HG03097 (cell line): Measurements from ENCODE around the gene SLC10A3.
"Not testable (repeated sequence)": the region's sequence is repeated elsewhere in the genome, so short reads cannot be mapped to it uniquely, and the experiment has no call there.

Experiments
- ATAC-seq: cut with Tn5 transposase; IDR thresholded peaks from one replicate; pipeline ENCODE4 v1.9.1; 2021; ENCODE audit not compliant: unreplicated experiment, low FRiP score

The SLC10A3 gene

DNA sequence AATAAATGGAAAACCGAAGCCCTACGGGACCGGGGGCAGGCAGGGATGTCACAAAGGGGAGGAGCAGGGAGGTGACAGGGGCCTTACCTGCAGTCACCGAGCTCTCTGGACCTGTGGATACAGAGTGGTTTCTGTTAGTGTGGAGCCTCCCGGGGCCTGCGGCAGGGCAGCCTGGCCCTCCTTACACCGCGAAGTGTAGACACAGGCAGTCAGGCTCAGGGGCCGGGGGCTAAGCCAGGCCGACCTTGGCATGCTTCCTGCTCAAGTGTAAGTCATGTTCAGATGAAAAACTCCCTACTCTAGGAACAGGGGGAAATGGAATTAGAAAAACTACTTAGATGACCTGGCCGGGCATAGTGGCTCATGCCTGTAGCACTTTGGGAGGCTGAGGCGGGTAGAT lies 21.3 kb upstream of the SLC10A3 start:
- ATAC-seq: no peak

- ATAC-seq: no peak
These were observed 19.0 kb upstream of the SLC10A3 start for GRCh38 chrX:154509455-154509854.

DNA sequence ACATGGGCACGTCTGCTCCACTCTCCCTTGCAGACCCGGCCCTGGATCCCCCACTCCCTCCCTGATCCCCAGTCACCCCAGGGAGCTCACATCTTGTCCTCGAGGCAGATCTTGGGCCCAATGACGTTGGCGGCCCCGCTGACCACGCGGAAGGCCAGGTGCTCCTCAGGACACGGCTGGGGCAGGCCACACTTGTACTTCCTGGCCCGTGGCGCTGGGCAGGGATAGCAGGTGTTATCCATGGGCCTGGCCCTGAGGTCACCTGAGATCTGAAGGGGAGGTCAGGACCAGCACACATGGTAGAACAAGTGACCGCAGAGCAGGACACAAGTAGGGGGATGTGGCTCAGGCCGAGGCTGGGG lies 17.9 kb upstream of the SLC10A3 start:
- ATAC-seq: no peak

DNA sequence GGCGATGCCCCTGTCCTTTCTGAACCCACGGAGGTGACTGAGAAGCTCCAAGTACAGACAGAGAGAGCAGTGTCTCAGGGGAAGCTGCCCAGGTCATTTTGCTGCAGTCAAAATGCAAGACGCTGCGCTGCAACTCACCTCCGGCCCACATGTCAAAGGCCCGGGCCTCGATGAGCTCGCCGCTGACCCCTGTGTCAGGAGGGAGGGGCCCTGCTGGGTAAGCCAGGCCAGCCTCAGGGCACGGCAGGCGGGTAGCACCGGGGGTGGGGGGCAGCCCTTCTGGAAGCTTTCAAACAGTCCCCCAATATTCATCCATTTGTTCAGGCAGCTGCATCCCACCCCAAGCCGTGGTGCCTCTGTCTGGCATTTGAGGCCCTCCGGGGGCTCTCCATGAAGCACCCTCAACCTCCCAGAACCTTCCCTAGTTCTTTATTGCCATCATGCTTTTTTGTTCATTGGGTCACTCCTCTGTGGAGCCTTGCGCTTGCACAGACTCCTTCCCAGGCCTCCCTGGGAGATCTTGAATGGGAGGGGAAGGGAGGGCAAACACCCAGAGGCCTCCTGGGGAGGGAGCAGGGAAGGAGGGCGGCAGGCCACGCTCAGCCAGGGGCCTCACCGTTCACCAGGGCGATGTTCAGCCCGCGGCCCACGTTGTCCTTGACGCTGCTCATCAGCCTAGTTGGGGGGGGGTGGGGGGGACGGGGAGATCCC lies 17.4 kb upstream of the SLC10A3 start:
- no peak for ATAC-seq

DNA sequence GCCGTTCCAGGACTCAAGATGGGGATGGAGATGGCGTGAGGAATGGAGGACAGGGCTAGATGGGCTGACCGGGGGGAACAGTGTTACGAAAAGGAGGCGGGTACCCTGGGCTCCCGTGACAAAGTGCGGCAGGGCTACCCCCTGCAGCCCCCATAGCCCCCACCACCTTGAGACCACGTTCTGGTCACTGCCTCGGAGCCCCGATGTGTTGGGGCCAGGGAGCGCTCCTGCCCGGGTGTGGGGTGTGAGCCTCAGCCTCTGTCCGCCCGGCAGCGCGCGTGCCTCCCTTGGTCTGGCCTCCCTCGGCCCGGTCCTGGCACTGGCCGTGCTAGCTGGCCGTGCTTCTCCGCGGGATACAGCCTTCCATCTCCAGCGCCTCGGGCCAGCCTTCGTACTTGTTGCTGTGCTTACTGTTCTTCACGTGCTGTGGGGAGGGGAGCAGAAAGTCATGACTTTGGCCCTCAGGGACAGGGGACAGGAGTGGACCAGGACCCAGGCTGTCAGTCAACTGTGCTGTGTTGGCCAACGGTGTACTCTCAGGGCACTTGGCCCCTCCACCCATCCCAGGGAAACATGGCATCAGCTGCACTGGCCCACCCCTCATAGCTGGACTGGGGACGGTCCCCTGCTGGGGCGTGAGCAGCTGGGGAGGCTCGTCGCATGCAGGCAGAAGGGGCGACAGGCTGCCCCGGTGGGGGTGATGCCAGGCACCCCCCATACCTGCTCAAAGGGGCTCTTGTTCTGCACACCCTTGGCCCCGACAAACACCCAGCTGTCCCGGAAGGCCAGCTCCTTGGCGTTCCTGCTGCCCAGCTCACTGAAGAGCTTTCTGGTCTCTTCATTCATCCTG lies 16.3 kb upstream of the SLC10A3 start:
- ATAC-seq: no peak

- ATAC-seq: no peak
These were observed 15.3 kb upstream of the SLC10A3 start for GRCh38 chrX:154505734-154506133.

- no peak for ATAC-seq
These were observed 12.6 kb upstream of the SLC10A3 start for GRCh38 chrX:154502989-154503388.

DNA sequence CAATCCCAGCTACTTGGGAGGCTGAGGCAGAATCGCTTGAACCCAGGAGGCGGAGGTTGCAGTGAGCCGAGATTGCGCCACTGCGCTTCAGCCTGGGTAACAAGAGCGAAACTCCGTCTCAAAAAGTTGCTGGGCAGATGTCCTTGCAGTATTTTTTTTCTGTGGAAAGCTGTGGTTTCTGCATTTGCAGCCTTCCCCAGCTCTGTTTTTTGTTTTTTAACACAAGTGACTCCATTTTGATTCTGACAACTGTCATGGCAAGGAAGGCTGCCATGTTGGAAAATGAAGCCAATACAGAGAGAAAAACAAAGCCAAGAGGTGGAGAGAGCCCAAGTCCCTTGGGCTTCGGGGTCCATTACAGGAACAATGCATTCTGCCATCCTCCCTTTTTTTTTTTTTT lies 11.7 kb upstream of the SLC10A3 start:
- no peak for ATAC-seq

DNA sequence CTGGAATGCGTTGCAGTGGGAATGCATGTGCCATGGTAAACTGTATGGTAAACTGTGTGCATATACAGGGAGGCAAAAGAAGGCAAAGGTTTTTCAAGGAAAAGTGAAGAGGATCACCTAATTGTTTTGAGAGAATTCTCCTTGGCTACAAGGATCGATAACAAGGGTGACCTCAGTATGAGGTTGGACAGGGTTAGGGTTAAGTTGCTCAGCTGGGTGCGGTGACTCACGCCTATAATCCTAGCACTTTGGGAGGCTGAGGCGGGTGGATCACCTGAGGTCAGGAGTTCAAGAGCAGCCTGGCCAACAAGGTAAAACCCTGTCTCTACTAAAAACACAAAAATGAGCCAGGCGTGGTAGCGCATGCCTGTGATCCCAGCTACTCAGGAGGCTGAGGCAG lies 11.0 kb upstream of the SLC10A3 start:
- ATAC-seq: not testable (repeated sequence)

- not testable (repeated sequence) for ATAC-seq
These were observed 6.2 kb upstream of the SLC10A3 start for GRCh38 chrX:154496591-154497137.

GRCh38 chrX:154495472-154495922 lies 5.1 kb upstream of the SLC10A3 start:
- no peak for ATAC-seq

- no peak for ATAC-seq
These were observed 4.3 kb upstream of the SLC10A3 start for GRCh38 chrX:154494715-154495114.

DNA sequence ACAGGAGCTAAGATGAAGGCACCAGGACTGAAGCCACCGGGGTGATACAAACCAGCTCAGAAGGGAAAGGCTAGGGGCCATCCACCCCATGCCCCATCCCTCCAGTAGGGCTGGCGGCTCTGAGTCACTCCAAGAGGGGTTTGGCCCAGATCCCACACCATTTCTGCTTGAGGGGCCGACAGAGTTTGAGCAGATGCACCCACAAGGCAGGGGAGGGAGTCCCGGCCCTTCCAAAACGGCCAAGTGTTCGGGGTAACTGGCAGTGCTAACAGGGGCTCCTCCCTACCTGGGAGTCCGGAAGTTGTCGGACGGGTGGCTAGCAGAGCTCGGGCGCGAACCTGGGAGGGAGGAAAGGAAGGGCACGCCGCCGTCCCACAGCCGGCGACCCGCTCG lies 412 bp downstream of the SLC10A3 start:
- ATAC-seq: no peak

- ATAC-seq: no peak
These were observed 1.2 kb downstream of the SLC10A3 start for GRCh38 chrX:154489182-154489581.

DNA sequence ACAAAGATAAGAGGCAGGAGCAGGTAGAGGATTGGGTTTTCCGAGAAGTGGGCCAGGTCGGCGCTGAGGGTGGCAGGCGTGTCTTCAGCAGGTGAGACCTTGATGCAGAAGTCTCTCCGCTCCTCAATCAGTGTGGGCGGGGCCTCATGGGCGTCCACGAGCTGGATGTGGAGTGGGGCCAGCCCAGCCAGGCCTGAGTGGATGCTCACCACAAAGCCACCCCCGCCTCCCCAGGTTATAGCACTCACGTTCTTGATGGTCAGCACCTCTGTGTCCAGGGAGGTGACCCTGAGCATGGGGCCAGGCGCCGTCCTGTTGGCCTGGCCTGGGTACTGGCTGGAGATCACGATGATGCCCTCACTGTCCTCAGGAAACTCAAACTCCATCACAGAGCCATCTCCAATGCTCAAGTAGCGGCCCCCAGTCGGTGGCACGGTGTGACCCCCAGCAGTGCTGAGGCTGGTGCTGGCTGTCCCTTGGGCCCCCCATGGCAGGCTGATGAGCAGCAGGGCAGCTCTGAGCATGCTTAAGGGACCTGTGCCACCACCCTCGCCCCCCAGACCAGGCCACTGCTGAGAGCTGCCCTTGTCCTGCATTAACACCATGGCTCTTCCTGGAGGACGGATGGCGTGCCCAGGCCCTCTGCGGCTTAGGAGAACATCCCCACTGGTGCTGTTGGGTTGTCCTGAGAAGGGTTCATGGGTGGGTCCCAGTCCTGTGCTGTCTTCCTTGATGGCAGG lies 1.9 kb downstream of the SLC10A3 start:
- ATAC-seq: no peak

- ATAC-seq: no peak
These were observed 2.7 kb downstream of the SLC10A3 start for GRCh38 chrX:154487518-154488290.

DNA sequence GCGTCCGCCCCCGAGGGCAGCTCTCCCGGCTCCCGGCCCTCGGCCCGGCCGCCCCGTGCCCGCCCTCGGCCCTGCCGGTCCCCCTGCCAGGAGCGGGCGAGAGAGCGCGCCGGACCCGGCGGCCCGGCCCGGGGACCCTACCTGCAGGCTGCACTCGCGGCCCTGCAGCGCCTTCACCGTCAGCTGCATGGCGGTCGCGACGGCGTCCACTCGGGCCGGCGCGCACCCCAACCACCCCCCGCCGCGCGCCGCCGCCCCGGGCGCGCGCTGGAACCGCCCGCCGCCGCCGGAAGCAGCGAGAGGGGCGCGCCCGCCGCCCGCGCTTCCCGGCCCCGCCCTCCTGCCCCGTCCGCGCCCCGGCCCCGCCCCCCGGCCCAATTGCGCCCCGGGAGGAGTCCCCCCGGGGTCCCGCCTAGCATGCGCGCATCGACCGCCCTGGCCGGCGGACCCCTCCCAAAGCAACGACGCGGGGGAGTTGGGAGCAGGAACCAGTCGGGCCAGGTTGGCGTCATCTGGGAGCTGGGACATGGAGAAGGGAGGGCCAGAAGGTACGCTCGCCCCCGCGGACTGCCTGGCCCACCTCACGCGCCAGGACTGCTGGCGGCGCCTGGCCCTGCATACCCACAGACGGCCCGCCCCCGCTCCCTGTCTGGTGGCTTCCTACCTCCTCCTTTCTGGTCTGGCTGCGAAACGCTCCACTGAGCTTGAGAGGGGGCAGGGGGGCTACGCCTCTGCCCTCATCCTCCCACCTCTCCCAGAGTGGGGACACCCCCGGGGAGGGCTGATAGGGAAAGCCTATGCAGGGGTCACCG lies 3.8 kb downstream of the SLC10A3 start, which contains the start of gene UBL4A:
TSS of gene UBL4A (minus strand) at position 220 of the 812 bp plus-strand sequence. CDS start at position 189, 31 bp downstream.
- no peak for ATAC-seq

DNA sequence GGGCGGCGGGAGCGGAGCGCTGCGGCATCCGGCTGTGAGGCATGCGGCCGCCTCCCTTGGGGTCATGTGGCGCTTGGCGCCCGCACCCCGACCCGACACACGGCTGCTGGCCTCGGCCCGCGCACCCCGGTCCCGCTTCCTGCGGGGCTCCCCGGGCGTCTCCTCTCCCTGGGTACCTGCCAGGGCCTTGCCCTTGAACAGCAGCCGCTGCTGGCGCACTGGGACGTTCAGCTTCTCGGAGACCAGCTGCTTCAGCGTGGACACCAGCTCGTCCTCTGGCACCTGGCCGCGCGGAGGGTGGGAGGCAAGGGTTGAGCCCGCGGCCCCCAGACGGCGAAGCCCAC lies 4.4 kb downstream of the SLC10A3 start:
- ATAC-seq: no peak
